HCT116 (cell line): ENCODE measurements around the gene NUP188. TPM values are rescaled to one million over a fixed set of nuclear protein-coding genes. Genes with fewer than 3 reads are reported as not detected.

ENCODE experiments used
- ATAC-seq: fragments of 200-7000 bp; cut with Tn5 transposase; 2 replicates; pipeline ENCODE4 v1.9.1; 2020; ENCODE audit warnings: mild to moderate bottlenecking, moderate library complexity
- Bru-seq: library from RNA; stranded (reverse); fragments of 400-500 nt; gene quantifications from one replicate; lab custom pipeline; 2021; lab: Mats Ljungman, UMichigan
- BruChase-seq, 2 experiments: library from RNA; stranded (reverse); fragments of 400-500 nt; gene quantifications; one replicate each; lab custom pipeline; 2021; lab: Mats Ljungman, UMichigan
- BruUV-seq: library from RNA; stranded (reverse); fragments of 400-500 nt; replicated peaks from 2 replicates; lab custom pipeline; 2021; lab: Mats Ljungman, UMichigan
- CTCF ChIA-PET: fragments of 300-600 bp; sonication (Branson Sonifier 250); formaldehyde crosslinking; loops from one replicate; lab custom pipeline; 2021; ENCODE audit warnings: antibody characterized with exemption; lab: Charles Lee
- POLR2A ChIA-PET: fragments of 300-600, 350-600 bp; sonication (Branson Sonifier 250); formaldehyde crosslinking; loops from one replicate; lab custom pipeline; 2021; ENCODE audit warnings: antibody characterized with exemption; lab: Charles Lee
- RAD21 ChIA-PET, 2 experiments: fragments of 300-600 bp; sonication (Branson Sonifier 250); formaldehyde crosslinking; loops; one replicate each; lab custom pipeline; 2023; ENCODE audit warnings: low total read pairs in 2 of 2; ENCODE audit not compliant: uncharacterized antibody in 2 of 2, unreplicated experiment in 2 of 2, low non-redundant PET in 1 of 2; lab: Charles Lee
- DNase-seq: peaks from one replicate; pipeline ENCODE4 v3.0.0-alpha.2; 2010; ENCODE audit warnings: low read depth, low spot score
- H2AFZ ChIP-seq: fragments of 200-600 bp; shearing (Covaris generic), sonication (generic); 2 replicates; pipeline ENCODE4 v1.6.1; 2017; ENCODE audit warnings: low read depth, mixed run types, mixed read lengths, antibody characterized with exemption, low read length; ENCODE audit not compliant: poor library complexity, severe bottlenecking
- H3K27ac ChIP-seq: 2 replicates; pipeline ENCODE4 v1.5.1; 2012; ENCODE audit warnings: low read depth, low read length
- H3K27me3 ChIP-seq: fragments of 200-600 bp; sonication (generic); 2 replicates; pipeline ENCODE4 v1.6.1; 2016; ENCODE audit warnings: mixed run types, low read length, mixed read lengths; ENCODE audit not compliant: insufficient read depth
- H3K36me3 ChIP-seq, 2 experiments: fragments of 200-500 bp in 1 of 2; fragments of 200-600 bp in 1 of 2; sonication (Bioruptor generic) in 1 of 2; sonication (generic) in 1 of 2; 2 replicates each; pipeline versions ENCODE4 v1.5.1 to v1.6.1; 2014 to 2016; ENCODE audit warnings: low read length in 2 of 2, inconsistent platforms in 1 of 2, mixed read lengths in 1 of 2, mixed run types in 1 of 2; ENCODE audit not compliant: insufficient read depth in 2 of 2, control insufficient read depth in 1 of 2
- H3K4me1 ChIP-seq, 2 experiments: fragments of 200-600 bp in 1 of 2; sonication (generic) in 1 of 2; 2 replicates each; pipeline versions ENCODE4 v1.5.1 to v1.6.1; 2012 to 2017; ENCODE audit warnings: low read length in 2 of 2, inconsistent platforms in 1 of 2, mild to moderate bottlenecking in 1 of 2, mixed read lengths in 1 of 2, mixed run types in 1 of 2, moderate library complexity in 1 of 2; ENCODE audit not compliant: insufficient read depth in 2 of 2, control insufficient read depth in 1 of 2
- H3K4me2 ChIP-seq: fragments of 200-600 bp; sonication (generic); 2 replicates; pipeline ENCODE4 v1.6.1; 2017; ENCODE audit warnings: mixed run types, low read length, mixed read lengths
- H3K4me3 ChIP-seq, 2 experiments: fragments of 200-600 bp in 1 of 2; sonication (generic) in 1 of 2; replicated peaks in 1 of 2; 2 replicates each; pipeline ENCODE4 v1.5.1; 2011 to 2016; ENCODE audit warnings: low read length in 2 of 2, control low read depth in 1 of 2, low read depth in 1 of 2, mild to moderate bottlenecking in 1 of 2, mixed read lengths in 1 of 2, mixed run types in 1 of 2
- H3K79me2 ChIP-seq: fragments of 200-600 bp; sonication (generic); 2 replicates; pipeline ENCODE4 v1.6.1; 2017; ENCODE audit warnings: mild to moderate bottlenecking, mixed run types, low read length, moderate library complexity, mixed read lengths; ENCODE audit not compliant: insufficient read depth
- H3K9ac ChIP-seq: fragments of 200-600 bp; sonication (generic); 2 replicates; pipeline ENCODE4 v1.6.1; 2016; ENCODE audit warnings: low read length, mixed read lengths
- H3K9me2 ChIP-seq: fragments of 200-600 bp; sonication (generic), shearing (Covaris generic); 2 replicates; pipeline ENCODE4 v1.6.1; 2017; ENCODE audit warnings: mixed run types, mild to moderate bottlenecking, moderate library complexity; ENCODE audit not compliant: insufficient read depth
- H3K9me3 ChIP-seq, 2 experiments: fragments of 200-500 bp in 1 of 2; fragments of 200-600 bp in 1 of 2; sonication (Bioruptor generic) in 1 of 2; sonication (generic) in 1 of 2; 2 replicates each; pipeline ENCODE4 v1.6.1; 2014 to 2017; ENCODE audit warnings: low read length in 2 of 2, mixed read lengths in 2 of 2, inconsistent platforms in 1 of 2, low read depth in 1 of 2, mild to moderate bottlenecking in 1 of 2, mixed run types in 1 of 2, moderate library complexity in 1 of 2; ENCODE audit not compliant: control insufficient read depth in 1 of 2, insufficient read depth in 1 of 2
- H4K20me1 ChIP-seq: fragments of 200-600 bp; sonication (generic), shearing (Covaris generic); 2 replicates; pipeline ENCODE4 v1.6.1; 2017; ENCODE audit warnings: mixed run types, mild to moderate bottlenecking, moderate library complexity; ENCODE audit not compliant: insufficient read depth
- EGR1 ChIP-seq: IDR thresholded peaks from 2 replicates; pipeline ENCODE4 v1.6.1; 2012; ENCODE audit warnings: low read depth
- EZH2phosphoT487 ChIP-seq: fragments of 200-600 bp; IDR thresholded peaks from 2 replicates; pipeline ENCODE4 v1.6.1; 2018; ENCODE audit warnings: antibody characterized with exemption, borderline replicate concordance
- FOSL1 ChIP-seq: IDR thresholded peaks from 2 replicates; pipeline ENCODE4 v1.6.1; 2012; ENCODE audit warnings: low read depth
- JUND ChIP-seq: IDR thresholded peaks from 2 replicates; pipeline ENCODE4 v1.6.1; 2012
- POLR2A ChIP-seq: IDR thresholded peaks from 2 replicates; pipeline ENCODE4 v1.7.0; 2011; ENCODE audit warnings: borderline replicate concordance; ENCODE audit not compliant: insufficient read depth, insufficient read length; ENCODE audit errors: extremely low read depth
- POLR2AphosphoS5 ChIP-seq: IDR thresholded peaks from 2 replicates; pipeline ENCODE4 v1.6.1; 2011; ENCODE audit warnings: mild to moderate bottlenecking, low read depth, low read length, moderate library complexity
- SIN3A ChIP-seq: IDR thresholded peaks from 2 replicates; pipeline ENCODE4 v1.6.1; 2012; ENCODE audit warnings: low read depth
- SP1 ChIP-seq: IDR thresholded peaks from 2 replicates; pipeline ENCODE4 v1.6.1; 2012; ENCODE audit warnings: low read depth
- SRF ChIP-seq: IDR thresholded peaks from 2 replicates; pipeline ENCODE4 v1.6.1; 2012; ENCODE audit warnings: low read depth
- YY1 ChIP-seq: IDR thresholded peaks from 2 replicates; pipeline ENCODE4 v1.6.1; 2011; ENCODE audit warnings: low read length, low read depth, moderate library complexity, mild to moderate bottlenecking; ENCODE audit not compliant: insufficient replicate concordance; ENCODE audit errors: extremely low read depth
- intact Hi-C: fragments of 100-400 bp; cut with micrococcal nuclease; formaldehyde crosslinking; loops from 2 replicates; pipeline ENCODE4 v1.10.0; 2022
- long read RNA-seq: library from polyadenylated mRNA; unstranded; transcript quantifications from one replicate; pipeline ENCODE4 v2.0.0, GENCODE V29; 2021; ENCODE audit not compliant: unreplicated experiment
- polyA plus RNA-seq: library from polyadenylated mRNA; unstranded; fragments of >200 nt; gene quantifications from 2 replicates; pipeline ENCODE4 v1.2.1, GENCODE V29; 2012; ENCODE audit warnings: missing spikeins
- total RNA-seq: library from RNA; stranded (reverse); gene quantifications from one replicate; pipeline ENCODE4 v1.2.1, GENCODE V29; 2021; ENCODE audit not compliant: unreplicated experiment
- TF ChIP-seq, protein P1 (sequence below): IDR thresholded peaks from 2 replicates; pipeline ENCODE4 v1.6.1; 2011; ENCODE audit warnings: mild to moderate bottlenecking, low read length, moderate library complexity; ENCODE audit not compliant: insufficient replicate concordance; ENCODE audit errors: extremely low read depth
- TF ChIP-seq, protein P2 (sequence below): IDR thresholded peaks from 2 replicates; pipeline ENCODE4 v1.6.1; 2012
- TF ChIP-seq, protein P3 (sequence below): IDR thresholded peaks from 2 replicates; pipeline ENCODE4 v1.6.1; 2012

Gene NUP188, protein sequence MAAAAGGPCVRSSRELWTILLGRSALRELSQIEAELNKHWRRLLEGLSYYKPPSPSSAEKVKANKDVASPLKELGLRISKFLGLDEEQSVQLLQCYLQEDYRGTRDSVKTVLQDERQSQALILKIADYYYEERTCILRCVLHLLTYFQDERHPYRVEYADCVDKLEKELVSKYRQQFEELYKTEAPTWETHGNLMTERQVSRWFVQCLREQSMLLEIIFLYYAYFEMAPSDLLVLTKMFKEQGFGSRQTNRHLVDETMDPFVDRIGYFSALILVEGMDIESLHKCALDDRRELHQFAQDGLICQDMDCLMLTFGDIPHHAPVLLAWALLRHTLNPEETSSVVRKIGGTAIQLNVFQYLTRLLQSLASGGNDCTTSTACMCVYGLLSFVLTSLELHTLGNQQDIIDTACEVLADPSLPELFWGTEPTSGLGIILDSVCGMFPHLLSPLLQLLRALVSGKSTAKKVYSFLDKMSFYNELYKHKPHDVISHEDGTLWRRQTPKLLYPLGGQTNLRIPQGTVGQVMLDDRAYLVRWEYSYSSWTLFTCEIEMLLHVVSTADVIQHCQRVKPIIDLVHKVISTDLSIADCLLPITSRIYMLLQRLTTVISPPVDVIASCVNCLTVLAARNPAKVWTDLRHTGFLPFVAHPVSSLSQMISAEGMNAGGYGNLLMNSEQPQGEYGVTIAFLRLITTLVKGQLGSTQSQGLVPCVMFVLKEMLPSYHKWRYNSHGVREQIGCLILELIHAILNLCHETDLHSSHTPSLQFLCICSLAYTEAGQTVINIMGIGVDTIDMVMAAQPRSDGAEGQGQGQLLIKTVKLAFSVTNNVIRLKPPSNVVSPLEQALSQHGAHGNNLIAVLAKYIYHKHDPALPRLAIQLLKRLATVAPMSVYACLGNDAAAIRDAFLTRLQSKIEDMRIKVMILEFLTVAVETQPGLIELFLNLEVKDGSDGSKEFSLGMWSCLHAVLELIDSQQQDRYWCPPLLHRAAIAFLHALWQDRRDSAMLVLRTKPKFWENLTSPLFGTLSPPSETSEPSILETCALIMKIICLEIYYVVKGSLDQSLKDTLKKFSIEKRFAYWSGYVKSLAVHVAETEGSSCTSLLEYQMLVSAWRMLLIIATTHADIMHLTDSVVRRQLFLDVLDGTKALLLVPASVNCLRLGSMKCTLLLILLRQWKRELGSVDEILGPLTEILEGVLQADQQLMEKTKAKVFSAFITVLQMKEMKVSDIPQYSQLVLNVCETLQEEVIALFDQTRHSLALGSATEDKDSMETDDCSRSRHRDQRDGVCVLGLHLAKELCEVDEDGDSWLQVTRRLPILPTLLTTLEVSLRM (N-terminal part only)
- 115 TPM for total RNA-seq
- polyA plus RNA-seq = 85.8 and 86.7 TPM in 2 replicates
- Bru-seq, nascent RNA = percentile 68 among the genes with signal in this experiment
- BruChase-seq, experiment 1, labeled RNA remaining after a 6-hour chase = percentile 89 among the genes with signal in this experiment
- percentile 79 among the genes with signal in this experiment for BruChase-seq, experiment 2, labeled RNA remaining after a 2-hour chase
- long read RNA-seq, full-length matches to known transcripts = 39 of 143 reads
- long read RNA-seq, partial matches to known transcripts = 86 of 143 reads
- long read RNA-seq, other reads (novel, unspliced or antisense) = 18 of 143 reads

DNA sequence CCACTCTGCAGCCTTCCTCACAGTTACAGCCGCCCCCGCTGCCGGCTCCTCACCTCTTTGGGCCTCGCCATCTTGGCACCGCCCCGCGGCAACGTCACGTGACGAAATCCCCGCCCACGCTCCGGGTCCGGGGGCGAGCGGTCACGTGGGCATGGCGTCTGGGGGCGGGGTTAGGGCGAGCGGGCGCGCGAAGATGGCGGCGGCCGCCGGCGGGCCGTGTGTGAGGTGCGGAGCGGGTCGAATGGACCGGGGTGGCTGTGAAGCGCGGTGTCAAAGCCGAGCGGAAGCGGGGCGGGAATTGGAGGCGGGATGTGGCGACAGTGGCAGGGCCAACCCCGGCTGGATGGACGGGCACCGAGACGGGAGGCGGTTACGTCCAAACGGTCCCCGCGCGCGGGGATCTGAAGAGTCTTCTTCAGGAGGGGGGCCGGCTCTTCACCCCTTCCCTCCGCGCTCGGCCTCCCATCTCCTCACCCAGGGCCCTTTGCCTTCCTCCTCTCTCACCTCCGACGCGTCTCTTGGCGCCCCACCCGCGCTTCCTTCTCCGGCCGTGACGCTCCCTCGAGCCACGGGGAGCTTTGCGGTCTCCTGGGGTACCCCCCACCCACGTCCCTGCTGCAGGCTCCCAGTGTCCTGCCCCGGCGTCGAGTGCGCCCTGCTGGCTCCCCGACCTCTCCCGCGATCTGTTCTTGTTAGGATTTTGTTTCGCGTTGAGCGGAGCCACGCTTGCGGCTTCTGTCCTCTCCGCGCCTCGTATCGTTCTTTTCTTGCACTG is at the start of gene NUP188, which contains the start of gene DOLK:
TSS of gene NUP188 (plus strand) at position 173 of the 775 bp plus-strand sequence. CDS start at position 194, 21 bp downstream.
TSS of gene DOLK (minus strand) at position 77 of the 775 bp plus-strand sequence. CDS start 300 bp downstream, outside the sequence.
- peak; percentile 89 for TF ChIP-seq POLR2AphosphoS5
- TF ChIP-seq, protein P1, sequence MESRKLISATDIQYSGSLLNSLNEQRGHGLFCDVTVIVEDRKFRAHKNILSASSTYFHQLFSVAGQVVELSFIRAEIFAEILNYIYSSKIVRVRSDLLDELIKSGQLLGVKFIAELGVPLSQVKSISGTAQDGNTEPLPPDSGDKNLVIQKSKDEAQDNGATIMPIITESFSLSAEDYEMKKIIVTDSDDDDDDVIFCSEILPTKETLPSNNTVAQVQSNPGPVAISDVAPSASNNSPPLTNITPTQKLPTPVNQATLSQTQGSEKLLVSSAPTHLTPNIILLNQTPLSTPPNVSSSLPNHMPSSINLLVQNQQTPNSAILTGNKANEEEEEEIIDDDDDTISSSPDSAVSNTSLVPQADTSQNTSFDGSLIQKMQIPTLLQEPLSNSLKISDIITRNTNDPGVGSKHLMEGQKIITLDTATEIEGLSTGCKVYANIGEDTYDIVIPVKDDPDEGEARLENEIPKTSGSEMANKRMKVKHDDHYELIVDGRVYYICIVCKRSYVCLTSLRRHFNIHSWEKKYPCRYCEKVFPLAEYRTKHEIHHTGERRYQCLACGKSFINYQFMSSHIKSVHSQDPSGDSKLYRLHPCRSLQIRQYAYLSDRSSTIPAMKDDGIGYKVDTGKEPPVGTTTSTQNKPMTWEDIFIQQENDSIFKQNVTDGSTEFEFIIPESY = peak; percentile 31
- TF ChIP-seq SIN3A = peak; percentile 82
- no peak for TF ChIP-seq SRF
- TF ChIP-seq EZH2phosphoT487 = no peak
- TF ChIP-seq JUND = 0 out of 2 replicates have a peak, but pooled peaks have one; percentile 14
- TF ChIP-seq, protein P2, sequence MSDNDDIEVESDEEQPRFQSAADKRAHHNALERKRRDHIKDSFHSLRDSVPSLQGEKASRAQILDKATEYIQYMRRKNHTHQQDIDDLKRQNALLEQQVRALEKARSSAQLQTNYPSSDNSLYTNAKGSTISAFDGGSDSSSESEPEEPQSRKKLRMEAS = peak; percentile 95
- TF ChIP-seq, protein P3, sequence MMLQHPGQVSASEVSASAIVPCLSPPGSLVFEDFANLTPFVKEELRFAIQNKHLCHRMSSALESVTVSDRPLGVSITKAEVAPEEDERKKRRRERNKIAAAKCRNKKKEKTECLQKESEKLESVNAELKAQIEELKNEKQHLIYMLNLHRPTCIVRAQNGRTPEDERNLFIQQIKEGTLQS = no peak
- no peak for TF ChIP-seq FOSL1
- TF ChIP-seq EGR1 = peak; percentile 100
- TF ChIP-seq YY1 = peak; percentile 98
- TF ChIP-seq SP1 = peak; percentile 70; the same call in 1 of the 2 replicates
- peak; percentile 92 for TF ChIP-seq POLR2A
- peaks cover 2 to 9% of the 10 kb centered on the region in 2 experiments; a peak in 1 of 4 replicates for H3K36me3 ChIP-seq
- peak within 1 kb of the TSS; percentile 100 for H3K9ac ChIP-seq
- H3K4me2 ChIP-seq = peak within 1 kb of the TSS; percentile 95
- RAD21 ChIA-PET = no interaction called here
- ATAC-seq (peak; percentile 81), DNase-seq (peak; percentile 66)
- H3K4me1 ChIP-seq = peaks cover 8 to 18% of the 10 kb centered on the region in 2 experiments; a peak in 2 of 4 replicates
- no peaks in the 10 kb centered on the region for H4K20me1 ChIP-seq
- POLR2A ChIA-PET = interaction anchor here (1.0 kb wide), 2 partner anchors 19 to 80 kb away, joined by 3 read pairs; partner anchors contain the start of gene SH3GLB2
- intact Hi-C loops = no loop called here
- CTCF ChIA-PET = interaction anchor here (1.0 to 1.2 kb wide), 2 partner anchors 95 to 223 kb away, joined by 3 read pairs; partner anchors contain the start of gene ZDHHC12
- TSS peak; percentile 68 for BruUV-seq
- H2AFZ ChIP-seq = peak within 1 kb of the TSS; percentile 37
- H3K79me2 ChIP-seq = peaks cover 38% of the 10 kb centered on the region
- H3K4me3 ChIP-seq = peak within 1 kb of the TSS; percentile 90 to 100
- H3K27me3 ChIP-seq = no peaks in the 10 kb centered on the region
- H3K9me3 ChIP-seq = no peaks in the 10 kb centered on the region
- H3K9me2 ChIP-seq = no peaks in the 10 kb centered on the region
- H3K27ac ChIP-seq = peak within 1 kb of the TSS; percentile 94
